AG10803 (cell line): ENCODE results near the gene HMG20B.

Source experiments
- DNase-seq: peaks from one replicate; pipeline ENCODE4 v3.0.0; 2010; ENCODE audit warnings: low read depth
- H3K4me3 ChIP-seq: 2 replicates; pipeline ENCODE4 v1.5.1; 2011; ENCODE audit warnings: mild to moderate bottlenecking, low read length, control low read depth
- CTCF ChIP-seq: conservative IDR thresholded peaks from 2 replicates; pipeline ENCODE4 v1.5.1; 2011; ENCODE audit warnings: mild to moderate bottlenecking, low read length, control low read depth, inconsistent platforms

HMG20B gene

GRCh38 chr19:3606690-3607289 lies 34.0 kb downstream of the HMG20B start, which contains the start of gene TBXA2R:
TBXA2R (minus strand) TSS chr19:3606875; CDS start chr19:3600634, 6,241 bp downstream.
- DNase-seq: peak; percentile 53
- no peak for TF ChIP-seq CTCF
- H3K4me3 ChIP-seq: peak within 1 kb of the TSS; percentile 66

GRCh38 chr19:3607303-3608078 lies 34.7 kb downstream of the HMG20B start:
- TF ChIP-seq CTCF: no peak
- H3K4me3 ChIP-seq: peak overlapping the region; percentile 66
- peak; percentile 25 for DNase-seq

- H3K4me3 ChIP-seq: no peak overlapping the region
- no peak for TF ChIP-seq CTCF
- no peak for DNase-seq
These were observed 35.4 kb downstream of the HMG20B start for GRCh38 chr19:3608079-3608641.

GRCh38 chr19:3608750-3609322 lies 36.1 kb downstream of the HMG20B start:
- H3K4me3 ChIP-seq: no peak overlapping the region
- no peak for DNase-seq
- TF ChIP-seq CTCF: no peak

GRCh38 chr19:3609779-3610719 lies 37.3 kb downstream of the HMG20B start:
- DNase-seq: no peak
- no peak overlapping the region for H3K4me3 ChIP-seq
- no peak for TF ChIP-seq CTCF

- no peak overlapping the region for H3K4me3 ChIP-seq
- no peak for TF ChIP-seq CTCF
- DNase-seq: no peak
These were observed 38.3 kb downstream of the HMG20B start for GRCh38 chr19:3610745-3611717.
